SK-N-MC (cell line): ENCODE measurements around the gene ERLIN1.

Experiments
- DNase-seq: peaks from one replicate; pipeline ENCODE4 v3.0.0-alpha.2; 2011; ENCODE audit warnings: low read depth, low spot score
- H3K27ac ChIP-seq: fragments of 200-600 bp; sonication (generic); 2 replicates; pipeline ENCODE4 v1.5.1; 2016; ENCODE audit warnings: mixed run types
- H3K36me3 ChIP-seq: fragments of 200-600 bp; sonication (generic); 2 replicates; pipeline ENCODE4 v1.6.1; 2017; ENCODE audit warnings: antibody characterized with exemption, low read length, mixed read lengths; ENCODE audit not compliant: insufficient read depth
- H3K4me3 ChIP-seq: fragments of 200-600 bp; sonication (generic); 2 replicates; pipeline ENCODE4 v1.5.1; 2016
- H3K9ac ChIP-seq: fragments of 200-600 bp; sonication (generic); 2 replicates; pipeline ENCODE4 v1.8.0; 2017; ENCODE audit warnings: mixed run types, mixed read lengths; ENCODE audit not compliant: insufficient read length
- H3K9me3 ChIP-seq: fragments of 200-600 bp; sonication (generic); 2 replicates; pipeline ENCODE4 v1.6.1; 2017; ENCODE audit warnings: low read depth, mild to moderate bottlenecking, antibody characterized with exemption, low read length, moderate library complexity, mixed read lengths
- EZH2 ChIP-seq: fragments of 200-600 bp; sonication (generic); IDR thresholded peaks from one replicate; pipeline ENCODE4 v1.6.1; 2017; ENCODE audit warnings: antibody characterized with exemption
- FOXP2 ChIP-seq: optimal IDR thresholded peaks from 2 replicates; pipeline ENCODE3; 2011; ENCODE audit warnings: mild to moderate bottlenecking, moderate library complexity; ENCODE audit not compliant: insufficient read depth; ENCODE audit errors: extremely low read length, control extremely low read depth
- POLR2AphosphoS5 ChIP-seq: IDR thresholded peaks from 2 replicates; pipeline ENCODE4 v1.6.1; 2012; ENCODE audit warnings: mild to moderate bottlenecking, low read depth, low read length, borderline replicate concordance

ERLIN1 gene

DNA sequence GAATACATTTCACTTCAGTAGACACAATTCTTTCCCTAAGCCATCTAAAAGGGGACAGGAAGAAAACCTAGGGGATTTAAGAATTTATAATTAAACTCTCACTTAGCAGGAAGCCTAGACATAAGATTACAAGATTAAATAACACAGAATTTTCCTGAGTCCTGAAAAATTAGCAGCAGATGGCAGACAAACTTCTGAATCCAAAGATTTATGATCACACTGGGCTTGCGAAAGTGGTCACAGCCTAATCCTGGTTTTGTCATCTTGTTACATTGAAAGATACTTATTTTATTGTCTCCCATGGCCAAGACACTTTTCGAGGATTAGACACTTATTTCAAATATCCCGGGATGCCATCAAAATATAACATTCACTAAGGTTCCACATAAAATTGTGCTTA lies 2.9 kb downstream of the ERLIN1 start:
- Histone ChIP-seq H3K9ac (no peak overlapping the region), H3K27ac (peak overlapping the region; percentile 78; the same call in 1 of the 2 replicates), H3K36me3 (peaks cover 22% of the 10 kb centered on the region; the same call in 1 of the 2 replicates), H3K4me3 (peak overlapping the region; percentile 90), H3K9me3 (no peaks in the 10 kb centered on the region)
- no peak for DNase-seq
- TF ChIP-seq FOXP2 (no peak), EZH2 (no peak), POLR2AphosphoS5 (no peak)

DNA sequence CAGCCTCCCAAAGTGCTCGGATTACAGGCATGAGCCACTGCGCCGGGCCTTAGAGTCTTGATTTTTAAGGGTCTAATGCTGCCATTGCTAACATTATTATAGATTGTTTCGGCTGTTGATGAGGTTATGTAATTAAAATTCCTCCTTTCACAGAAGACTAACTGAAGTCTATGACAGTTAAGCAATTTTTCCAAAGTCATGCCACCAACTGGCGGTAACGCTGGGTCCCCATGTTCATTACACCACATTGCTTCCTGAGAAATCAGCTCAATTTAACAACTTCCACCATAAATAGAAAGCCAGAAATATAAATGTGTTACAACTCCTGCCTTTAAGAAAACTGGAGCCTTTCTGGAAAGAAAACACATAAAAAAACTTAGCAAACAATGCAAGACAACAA lies 3.5 kb downstream of the ERLIN1 start:
- DNase-seq: no peak
- Histone ChIP-seq H3K9me3 (no peaks in the 10 kb centered on the region), H3K9ac (no peak overlapping the region), H3K4me3 (no peak overlapping the region; the same call in 1 of the 2 replicates), H3K27ac (peak overlapping the region; percentile 78; the same call in 1 of the 2 replicates), H3K36me3 (peaks cover 28% of the 10 kb centered on the region; the same call in 1 of the 2 replicates)
- no peak for TF ChIP-seq EZH2
- no peak for TF ChIP-seq POLR2AphosphoS5
- no peak for TF ChIP-seq FOXP2

DNA sequence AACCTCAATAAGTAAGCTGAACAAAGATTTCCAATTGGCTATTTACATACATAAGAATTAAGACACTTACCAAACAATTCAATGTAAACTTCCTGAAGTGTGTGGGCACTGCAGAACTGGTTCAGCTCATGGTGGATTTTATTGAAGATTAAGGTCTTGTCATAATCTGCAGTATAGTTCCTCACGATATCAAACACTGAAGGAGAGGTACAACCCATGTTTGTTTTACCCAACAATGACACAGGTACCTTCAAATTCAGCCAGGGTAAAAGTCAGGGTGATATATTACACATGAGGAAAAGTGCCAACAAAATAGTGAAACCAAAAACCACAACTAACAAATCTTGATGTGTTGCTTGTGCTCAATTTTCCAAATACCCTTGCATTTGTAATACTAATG lies 10.0 kb downstream of the ERLIN1 start:
- Histone ChIP-seq H3K36me3 (peaks cover 79% of the 10 kb centered on the region), H3K4me3 (no peak overlapping the region), H3K27ac (no peak overlapping the region), H3K9ac (no peak overlapping the region), H3K9me3 (no peaks in the 10 kb centered on the region)
- TF ChIP-seq EZH2 (no peak), POLR2AphosphoS5 (no peak), FOXP2 (no peak)
- no peak for DNase-seq

GRCh38 chr10:100174699-100175677 lies 10.8 kb downstream of the ERLIN1 start:
- H3K9ac ChIP-seq: no peak overlapping the region
- no peak overlapping the region for H3K4me3 ChIP-seq
- H3K36me3 ChIP-seq: peaks cover 74% of the 10 kb centered on the region
- TF ChIP-seq FOXP2 (no peak), EZH2 (no peak), POLR2AphosphoS5 (no peak)
- H3K27ac ChIP-seq: no peak overlapping the region
- DNase-seq: no peak
- H3K9me3 ChIP-seq: no peaks in the 10 kb centered on the region

DNA sequence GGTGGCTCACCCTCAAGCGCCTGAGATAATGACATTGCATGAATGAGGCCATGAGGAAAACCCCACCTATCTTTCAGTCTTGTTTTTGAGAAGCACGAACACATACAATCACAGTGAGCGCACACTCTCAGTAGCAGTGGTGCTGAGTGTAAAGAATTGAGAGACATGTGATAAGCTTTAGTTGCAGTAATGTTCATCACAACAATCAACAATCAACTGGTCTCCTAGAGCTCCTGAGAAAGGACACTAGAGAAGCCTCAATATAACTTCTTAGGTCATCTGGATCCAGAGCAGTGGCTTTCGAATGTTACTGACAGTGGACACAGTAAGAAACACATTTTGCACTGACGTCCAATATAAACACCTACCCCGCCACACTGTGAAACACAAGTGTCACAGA lies 12.8 kb downstream of the ERLIN1 start:
- TF ChIP-seq FOXP2 (no peak), POLR2AphosphoS5 (no peak), EZH2 (no peak)
- Histone ChIP-seq H3K4me3 (no peak overlapping the region), H3K27ac (no peak overlapping the region), H3K9ac (no peak overlapping the region), H3K9me3 (no peaks in the 10 kb centered on the region), H3K36me3 (peaks cover 58% of the 10 kb centered on the region)
- no peak for DNase-seq

GRCh38 chr10:100172349-100172748 lies 13.5 kb downstream of the ERLIN1 start:
- no peak for DNase-seq
- H3K4me3 ChIP-seq: no peak overlapping the region
- TF ChIP-seq POLR2AphosphoS5 (no peak), FOXP2 (no peak), EZH2 (no peak)
- H3K36me3 ChIP-seq: peaks cover 51% of the 10 kb centered on the region
- H3K9me3 ChIP-seq: no peaks in the 10 kb centered on the region
- H3K27ac ChIP-seq: no peak overlapping the region
- no peak overlapping the region for H3K9ac ChIP-seq

- no peak for TF ChIP-seq POLR2AphosphoS5
- TF ChIP-seq FOXP2: no peak
- TF ChIP-seq EZH2: no peak
- no peak overlapping the region for H3K4me3 ChIP-seq
- H3K9ac ChIP-seq: no peak overlapping the region
- H3K9me3 ChIP-seq: no peaks in the 10 kb centered on the region
- H3K27ac ChIP-seq: no peak overlapping the region
- no peak for DNase-seq
- peaks cover 18% of the 10 kb centered on the region for H3K36me3 ChIP-seq
These were observed 17.6 kb downstream of the ERLIN1 start for GRCh38 chr10:100168313-100168643.

- Histone ChIP-seq H3K27ac (no peak overlapping the region), H3K9me3 (no peaks in the 10 kb centered on the region), H3K9ac (no peak overlapping the region), H3K36me3 (peaks cover 12% of the 10 kb centered on the region), H3K4me3 (no peak overlapping the region)
- TF ChIP-seq POLR2AphosphoS5: no peak
- DNase-seq: no peak
These were observed 18.1 kb downstream of the ERLIN1 start for GRCh38 chr10:100167553-100168312.
